B cell (primary cell): Measurements from ENCODE around the gene MYT1. TPM values are rescaled to one million over a fixed set of nuclear protein-coding genes. Genes with fewer than 3 reads are reported as not detected.
A peak's percentile ranks its signal among the peaks of the same experiment; 100 is the strongest.

ENCODE experiments used
- ATAC-seq: fragments of 200-7000 bp; cut with Tn5 transposase; one replicate; pipeline ENCODE4 v1.10.0; 2021; ENCODE audit warnings: low read depth, mild to moderate bottlenecking, moderate number of reproducible peaks, moderate library complexity
- CTCF ChIA-PET: fragments of 350-600 bp; sonication (Branson Sonifier 250); formaldehyde crosslinking; loops from one replicate; lab custom pipeline; 2021; ENCODE audit warnings: antibody characterized with exemption, inconsistent platforms; lab: Charles Lee
- POLR2A ChIA-PET: fragments of 350-600 bp; sonication (Branson Sonifier 250); formaldehyde crosslinking; loops from one replicate; lab custom pipeline; 2021; ENCODE audit warnings: antibody characterized with exemption; lab: Charles Lee
- DNase-seq: peaks from one replicate; pipeline ENCODE4 v3.0.0; 2013
- H2AFZ ChIP-seq: 2 replicates; pipeline ENCODE4 v1.6.1; 2012; ENCODE audit warnings: mild to moderate bottlenecking, low read depth, low read length; ENCODE audit not compliant: insufficient read depth, poor library complexity, severe bottlenecking
- H3K27ac ChIP-seq, 2 donors: 1 replicate in 1 of 2; 2 replicates in 1 of 2; pipeline ENCODE4 v1.5.1; 2012 to 2013; ENCODE audit warnings: low read length in 2 of 2, mild to moderate bottlenecking in 2 of 2, moderate library complexity in 1 of 2
- H3K27me3 ChIP-seq, 4 experiments: fragments of 200-600 bp in 1 of 4; sonication (generic) in 1 of 4; replicated peaks in 1 of 4; 1 replicate in 2 of 4; 2 replicates in 2 of 4; pipeline versions ENCODE4 v1.6.1 to v1.7.0; 2013 to 2016; ENCODE audit warnings: low read length in 3 of 4, mild to moderate bottlenecking in 2 of 4, mixed read lengths in 1 of 4, moderate library complexity in 1 of 4; ENCODE audit not compliant: insufficient read depth in 4 of 4, control insufficient read depth in 3 of 4; ENCODE audit errors: control extremely low read depth in 1 of 4
- H3K36me3 ChIP-seq, 2 experiments: replicated peaks in 1 of 2; 1 replicate in 1 of 2; 2 replicates in 1 of 2; pipeline versions ENCODE4 v1.6.1 to v1.7.1; 2013; ENCODE audit warnings: low read length in 1 of 2; ENCODE audit not compliant: insufficient read depth in 2 of 2, control insufficient read depth in 1 of 2; ENCODE audit errors: control extremely low read depth in 1 of 2, extremely low read depth in 1 of 2
- H3K4me1 ChIP-seq, 2 donors: fragments of 200-600 bp in 1 of 2; sonication (generic) in 1 of 2; 1 replicate in 1 of 2; 2 replicates in 1 of 2; pipeline versions ENCODE4 v1.5.1 to v1.6.1; 2013 to 2017; ENCODE audit warnings: low read length in 2 of 2; ENCODE audit not compliant: control insufficient read depth in 2 of 2, insufficient read depth in 2 of 2
- H3K4me2 ChIP-seq: replicated peaks from 2 replicates; pipeline ENCODE3; 2012; ENCODE audit warnings: mild to moderate bottlenecking, low read depth, low read length; ENCODE audit not compliant: poor library complexity, severe bottlenecking
- H3K4me3 ChIP-seq, 5 experiments: fragments of 200-600 bp in 1 of 5; sonication (generic) in 1 of 5; 1 replicate in 3 of 5; 2 replicates in 2 of 5; pipeline versions ENCODE4 v1.5.1 to v1.7.0; 2011 to 2016; ENCODE audit warnings: low read length in 4 of 5, mild to moderate bottlenecking in 4 of 5, low read depth in 2 of 5, control low read depth in 1 of 5, moderate library complexity in 1 of 5; ENCODE audit not compliant: insufficient read depth in 1 of 5; ENCODE audit errors: control extremely low read depth in 1 of 5, extremely low read depth in 1 of 5
- H3K79me2 ChIP-seq: fragments of 200-600 bp; sonication (generic); one replicate; pipeline ENCODE4 v1.6.0; 2016; ENCODE audit warnings: low read length; ENCODE audit not compliant: control insufficient read depth, insufficient read depth
- H3K9ac ChIP-seq: fragments of 200-600 bp; sonication (generic); 2 replicates; pipeline ENCODE4 v1.6.1; 2017; ENCODE audit warnings: mild to moderate bottlenecking, low read length, moderate library complexity
- H3K9me3 ChIP-seq, 3 donors: one replicate each; pipeline versions ENCODE4 v1.6.1 to v1.7.1; 2013; ENCODE audit warnings: low read length in 2 of 3; ENCODE audit not compliant: control insufficient read depth in 2 of 3, insufficient read depth in 1 of 3; ENCODE audit errors: control extremely low read depth in 1 of 3
- H4K20me1 ChIP-seq: 2 replicates; pipeline ENCODE4 v1.6.0; 2012; ENCODE audit warnings: mild to moderate bottlenecking, low read length; ENCODE audit not compliant: insufficient read depth, control insufficient read depth, poor library complexity, severe bottlenecking
- H3K27ac Mint-ChIP-seq: one replicate; pipeline ENCODE4 v1.8.0; 2021; ENCODE audit warnings: mixed read lengths
- H3K27me3 Mint-ChIP-seq: one replicate; pipeline ENCODE4 v1.8.0; 2021; ENCODE audit warnings: mixed read lengths
- H3K4me1 Mint-ChIP-seq: one replicate; pipeline ENCODE4 v1.8.0; 2021; ENCODE audit warnings: mixed read lengths
- H3K4me3 Mint-ChIP-seq: one replicate; pipeline ENCODE4 v1.8.0; 2021; ENCODE audit warnings: mixed read lengths
- H3K9me3 Mint-ChIP-seq: one replicate; pipeline ENCODE4 v1.8.0; 2022; ENCODE audit warnings: mixed read lengths; ENCODE audit not compliant: insufficient read depth
- EZH2 ChIP-seq: IDR thresholded peaks from 2 replicates; pipeline ENCODE4 v1.6.1; 2012; ENCODE audit warnings: borderline replicate concordance, low read depth, mild to moderate bottlenecking, moderate library complexity, low read length; ENCODE audit not compliant: insufficient read depth, poor library complexity, severe bottlenecking
- WGBS: methylation state at CpG from one replicate; pipeline ENCODE4 v1.1.5; 2013; ENCODE audit warnings: missing lambda C conversion rate; ENCODE audit not compliant: insufficient coverage; 5-methylcytosine and 5-hydroxymethylcytosine counted together
- intact Hi-C: fragments of 100-400 bp; cut with micrococcal nuclease; formaldehyde crosslinking; loops from one replicate; pipeline ENCODE4 v1.10.0; 2022
- polyA plus RNA-seq: library from polyadenylated mRNA; depleted of rRNA; stranded (reverse); fragments of >200 nt; gene quantifications from 2 replicates; pipeline ENCODE4 v1.2.3, GENCODE V29; 2012
- total RNA-seq, 2 donors: library from RNA; stranded (reverse); fragments of 120-200 nt in 1 of 2; gene quantifications; 1 replicate in 1 of 2; 2 replicates in 1 of 2; pipeline versions ENCODE4 v1.2.3 to v1.2.4, GENCODE V29; 2013 to 2022
- TF ChIP-seq, protein P1 (sequence below): fragments of 200-600 bp; IDR thresholded peaks from one replicate; pipeline ENCODE4 v1.8.0; 2022; ENCODE audit warnings: antibody characterized with exemption, mild to moderate bottlenecking

Gene MYT1
- total and polyA plus RNA-seq, 2 donors (not counting 1 experiment from before 2014, with no cell fraction given) = 0.49 to 42.2 TPM

DNA sequence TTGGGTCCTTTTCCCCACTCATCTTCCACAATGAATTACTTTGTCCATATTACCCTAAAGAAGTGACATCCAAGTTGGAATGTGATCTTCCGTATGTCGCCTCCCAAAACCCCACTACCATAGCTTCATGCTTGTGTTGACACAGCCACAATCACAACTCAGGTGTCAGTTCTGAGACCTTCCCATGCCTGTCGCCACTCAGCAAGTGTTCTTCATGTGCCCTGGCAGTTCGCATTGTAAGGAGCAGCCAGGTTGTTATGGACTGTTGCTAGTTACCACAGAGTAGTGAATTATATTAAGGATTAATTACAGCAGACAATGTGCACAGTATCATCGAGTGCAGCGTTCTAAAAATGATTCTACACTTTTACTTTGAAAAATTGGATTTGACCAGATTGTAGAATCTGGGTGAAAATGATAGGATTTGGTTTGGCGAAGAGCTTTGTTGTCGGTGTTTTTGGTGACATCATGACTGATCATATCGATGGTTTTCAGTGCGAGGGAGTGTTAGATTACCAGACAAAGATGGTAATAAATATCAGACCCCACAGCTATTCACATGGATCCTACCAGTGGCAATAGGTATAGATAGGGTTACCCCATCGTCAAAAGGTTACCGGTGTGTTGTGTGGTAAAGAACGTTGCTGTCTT, 93.0 kb downstream of the MYT1 start:
- DNase-seq (no peak), ATAC-seq (no peak)
- POLR2A ChIA-PET = no interaction called here
- Mint-ChIP-seq H3K27ac (peak overlapping the region; percentile 98), H3K4me3 (peak overlapping the region; percentile 95), H3K27me3 (no peaks in the 10 kb centered on the region), H3K9me3 (no peaks in the 10 kb centered on the region), H3K4me1 (peaks cover 56% of the 10 kb centered on the region)
- TF ChIP-seq, protein P1, sequence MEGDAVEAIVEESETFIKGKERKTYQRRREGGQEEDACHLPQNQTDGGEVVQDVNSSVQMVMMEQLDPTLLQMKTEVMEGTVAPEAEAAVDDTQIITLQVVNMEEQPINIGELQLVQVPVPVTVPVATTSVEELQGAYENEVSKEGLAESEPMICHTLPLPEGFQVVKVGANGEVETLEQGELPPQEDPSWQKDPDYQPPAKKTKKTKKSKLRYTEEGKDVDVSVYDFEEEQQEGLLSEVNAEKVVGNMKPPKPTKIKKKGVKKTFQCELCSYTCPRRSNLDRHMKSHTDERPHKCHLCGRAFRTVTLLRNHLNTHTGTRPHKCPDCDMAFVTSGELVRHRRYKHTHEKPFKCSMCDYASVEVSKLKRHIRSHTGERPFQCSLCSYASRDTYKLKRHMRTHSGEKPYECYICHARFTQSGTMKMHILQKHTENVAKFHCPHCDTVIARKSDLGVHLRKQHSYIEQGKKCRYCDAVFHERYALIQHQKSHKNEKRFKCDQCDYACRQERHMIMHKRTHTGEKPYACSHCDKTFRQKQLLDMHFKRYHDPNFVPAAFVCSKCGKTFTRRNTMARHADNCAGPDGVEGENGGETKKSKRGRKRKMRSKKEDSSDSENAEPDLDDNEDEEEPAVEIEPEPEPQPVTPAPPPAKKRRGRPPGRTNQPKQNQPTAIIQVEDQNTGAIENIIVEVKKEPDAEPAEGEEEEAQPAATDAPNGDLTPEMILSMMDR = no peak
- no peak for TF ChIP-seq EZH2
- intact Hi-C loops = loop anchor here (5.0 kb wide), 1 partner anchor 180 kb away; the partner anchor contains the start of gene RGS19
- Histone ChIP-seq H3K4me1 (peaks cover 32 to 33% of the 10 kb centered on the region in 2 donors), H3K27ac (no peak overlapping the region), H3K79me2 (peaks cover 65% of the 10 kb centered on the region), H2AFZ (no peak overlapping the region), H3K4me2 (peak overlapping the region; percentile 98), H4K20me1 (peaks cover 21% of the 10 kb centered on the region), H3K4me3 (peak overlapping the region in 2 of 5 experiments; percentile 64 to 86), H3K36me3 (peaks cover 0 to 8% of the 10 kb centered on the region in 2 experiments), H3K27me3 (no peaks in the 10 kb centered on the region), H3K9ac (peak overlapping the region; percentile 78), H3K9me3 (no peaks in the 10 kb centered on the region)
- CTCF ChIA-PET = interaction anchor here (1.1 kb wide), 1 partner anchor 13 kb away, joined by 3 read pairs; no protein-coding TSS in a partner anchor
- no CpG with 5 or more reads among the region's 13 CpGs for WGBS
